ENCODE data around the gene TRIO.

TRIO gene

DNA sequence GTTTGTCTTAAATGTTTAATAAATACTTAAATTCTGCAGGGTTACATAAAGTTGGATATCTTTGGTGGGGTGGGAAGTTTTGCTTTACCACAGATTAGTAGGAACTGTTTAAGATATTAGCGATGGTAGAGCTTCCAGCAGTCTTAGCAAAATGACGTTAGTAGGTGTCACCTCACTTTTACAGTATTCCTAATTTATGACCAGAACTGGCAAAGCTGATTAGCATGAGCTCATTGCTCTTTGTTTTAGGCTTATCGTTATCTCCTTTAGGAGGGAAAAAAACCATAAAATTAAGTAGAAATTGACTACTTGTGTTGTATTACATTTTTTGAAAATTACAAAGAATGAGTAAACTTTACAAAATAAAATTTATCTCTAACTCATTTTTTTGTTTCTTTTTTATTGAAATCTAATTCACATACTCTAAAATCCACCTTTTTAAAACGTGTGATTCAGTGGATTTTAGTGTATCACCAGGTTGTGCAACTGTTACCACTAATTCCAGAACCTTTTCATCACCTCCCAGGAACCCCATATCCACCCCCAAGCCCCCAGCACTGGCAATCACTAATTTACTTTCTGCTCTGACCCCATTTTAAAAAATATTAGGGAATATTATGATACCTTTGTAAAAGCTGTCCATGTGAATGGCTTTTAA lies 129.5 kb downstream of the TRIO start:
- no peak for FAIRE-seq

DNA sequence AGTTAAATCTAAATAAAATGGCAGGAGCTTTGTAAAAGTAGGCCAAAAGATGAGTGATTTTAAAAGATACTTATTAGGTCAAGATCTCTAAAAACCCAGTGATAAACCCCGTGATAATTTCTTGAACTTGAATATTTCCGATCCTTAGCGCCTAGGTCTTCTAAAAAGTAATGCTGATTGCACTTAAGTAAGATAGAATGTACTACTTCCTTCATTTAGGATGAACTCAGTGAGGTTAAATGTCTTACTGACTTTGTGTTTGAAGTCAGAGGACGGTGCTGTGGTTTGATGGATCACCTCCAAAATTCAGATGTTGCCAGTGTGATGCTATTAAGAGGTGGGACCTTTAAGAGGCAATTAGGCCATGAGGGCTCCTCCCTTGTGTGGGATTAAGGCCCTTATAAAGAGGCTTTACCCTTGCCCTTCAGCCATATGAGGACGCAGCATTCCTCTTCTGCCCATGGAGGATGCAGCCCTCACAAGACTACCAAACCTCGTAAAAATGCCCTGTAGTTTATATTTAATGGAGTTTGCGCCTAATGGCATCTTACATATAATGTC lies 130.1 kb downstream of the TRIO start:
- FAIRE-seq = no peak

DNA sequence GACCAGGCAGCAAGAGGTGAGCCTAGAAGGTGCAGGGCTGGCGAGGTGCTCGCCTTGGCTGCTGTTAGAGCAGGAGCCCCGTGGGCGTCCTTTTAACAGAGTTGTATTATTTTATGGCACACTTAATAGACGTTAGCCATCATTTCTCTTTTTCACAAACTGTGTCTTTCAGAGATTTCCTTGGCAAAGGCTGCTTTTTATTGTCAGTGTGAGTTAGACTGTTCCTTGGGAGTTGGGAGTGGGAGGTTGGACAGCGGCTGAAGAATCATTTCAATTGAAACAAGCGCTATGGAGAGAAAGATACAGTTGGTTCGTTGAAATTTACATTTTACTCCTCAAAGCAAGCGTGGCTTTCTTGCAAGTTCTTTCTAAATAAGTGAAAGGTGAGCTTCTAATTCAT lies 133.2 kb downstream of the TRIO start:
- FAIRE-seq = no peak

DNA sequence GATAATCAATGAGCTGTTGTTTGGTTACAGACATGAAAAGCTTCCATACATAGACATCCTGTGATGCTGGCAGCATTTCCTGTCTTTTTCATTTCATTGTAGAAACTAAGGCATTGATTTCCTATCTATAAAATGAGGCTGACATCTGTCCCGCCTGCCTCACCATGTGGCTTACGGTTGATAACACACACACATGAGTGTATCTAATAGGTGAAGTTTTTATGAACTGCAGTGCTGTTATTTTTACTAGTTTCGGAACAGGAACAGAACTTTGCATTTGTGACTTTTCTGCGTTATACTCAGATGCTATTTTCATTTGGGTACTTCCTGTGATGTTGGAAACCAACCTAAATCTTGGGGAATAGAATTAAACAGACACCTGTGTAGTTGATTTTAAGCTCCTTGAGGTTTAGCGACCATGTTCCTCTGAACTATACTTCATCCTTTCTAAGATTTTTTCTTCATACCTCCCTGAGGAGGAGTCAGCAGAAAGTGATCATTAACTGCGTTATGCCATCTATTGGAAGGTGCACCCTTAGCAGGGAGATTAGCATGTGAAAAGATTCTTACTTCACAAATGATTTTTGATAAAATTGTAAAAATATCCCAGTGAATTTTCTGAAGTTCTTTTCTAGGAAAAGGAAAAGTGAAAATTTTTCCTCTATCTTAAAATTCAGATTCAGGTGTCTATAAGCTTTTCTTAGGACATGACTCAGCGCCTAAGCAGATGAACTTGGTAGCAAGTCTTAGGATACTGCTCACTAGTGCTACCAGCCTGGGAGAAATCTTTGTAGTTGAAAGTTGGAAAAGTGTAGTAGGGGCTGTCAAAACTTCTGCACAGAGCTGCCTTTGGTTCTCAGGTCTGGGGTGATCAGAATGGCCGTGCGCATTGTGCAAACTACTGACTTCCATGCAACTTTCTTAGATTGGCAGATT lies 134.5 kb downstream of the TRIO start:
- no peak for FAIRE-seq

DNA sequence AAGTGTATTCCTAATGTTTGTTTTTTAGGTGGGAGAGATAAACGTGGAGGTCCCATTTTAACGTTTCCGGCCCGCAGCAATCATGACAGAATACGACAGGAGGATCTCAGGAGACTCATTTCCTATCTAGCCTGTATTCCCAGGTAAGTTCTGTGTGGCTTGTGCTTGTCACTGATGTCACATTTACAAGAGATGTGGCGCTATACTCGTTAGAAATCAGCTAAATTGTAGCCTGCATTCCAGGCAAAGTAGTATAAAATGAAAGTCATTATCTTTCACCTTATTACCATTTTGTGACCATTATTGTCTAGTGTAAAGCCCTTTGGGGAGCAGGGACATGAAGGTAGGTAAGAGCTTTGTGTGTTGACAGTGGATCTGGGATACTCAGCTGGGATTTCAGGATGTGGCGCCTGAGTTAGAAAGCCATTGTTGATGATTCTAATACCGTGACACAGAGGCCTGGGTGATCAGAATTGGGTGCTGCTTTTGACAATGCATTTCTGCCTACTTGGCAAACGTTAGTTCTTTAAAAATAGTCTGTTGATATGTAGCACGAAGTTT lies 137.2 kb downstream of the TRIO start:
- FAIRE-seq = no peak

DNA sequence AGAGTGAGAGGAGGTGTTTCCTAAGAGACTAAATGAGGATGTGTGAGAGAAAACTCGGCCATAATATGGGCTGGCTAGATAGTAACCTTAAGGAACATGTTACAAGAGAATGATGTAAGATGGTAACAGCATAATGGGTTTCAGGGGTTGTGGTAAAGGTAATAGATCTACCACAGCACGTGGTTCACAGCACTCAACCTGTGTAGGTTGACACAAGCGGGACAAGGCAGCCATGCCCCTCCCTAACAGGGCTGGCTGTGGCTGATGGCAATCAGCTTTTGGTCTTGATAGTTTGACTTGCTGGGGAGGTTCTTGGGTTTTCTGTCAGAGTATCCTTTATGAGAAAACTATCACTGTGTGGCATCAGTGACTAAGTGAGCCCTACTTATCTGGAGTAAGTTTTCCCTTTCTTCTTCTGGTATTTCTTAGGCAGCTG lies 138.6 kb downstream of the TRIO start:
- no peak for FAIRE-seq

DNA sequence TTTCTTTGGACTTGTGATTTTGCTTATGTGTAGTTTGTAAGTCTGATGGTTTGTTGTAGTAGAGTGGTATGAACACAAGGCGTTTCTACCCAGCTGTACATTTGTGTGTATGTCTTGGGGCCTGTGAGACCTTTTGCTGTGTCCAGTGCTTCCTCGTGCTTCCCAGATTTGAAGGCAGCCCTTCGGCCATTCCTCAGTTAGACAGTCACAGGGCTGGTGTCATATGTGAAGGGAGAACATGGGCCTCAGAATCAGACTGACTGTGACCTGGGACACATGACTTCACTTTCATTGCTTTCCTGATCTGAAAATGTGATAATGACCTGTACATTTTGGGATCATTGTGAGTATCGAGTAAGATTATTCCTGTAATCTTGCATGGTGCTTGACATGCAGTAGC lies 140.0 kb downstream of the TRIO start:
- FAIRE-seq = no peak

DNA sequence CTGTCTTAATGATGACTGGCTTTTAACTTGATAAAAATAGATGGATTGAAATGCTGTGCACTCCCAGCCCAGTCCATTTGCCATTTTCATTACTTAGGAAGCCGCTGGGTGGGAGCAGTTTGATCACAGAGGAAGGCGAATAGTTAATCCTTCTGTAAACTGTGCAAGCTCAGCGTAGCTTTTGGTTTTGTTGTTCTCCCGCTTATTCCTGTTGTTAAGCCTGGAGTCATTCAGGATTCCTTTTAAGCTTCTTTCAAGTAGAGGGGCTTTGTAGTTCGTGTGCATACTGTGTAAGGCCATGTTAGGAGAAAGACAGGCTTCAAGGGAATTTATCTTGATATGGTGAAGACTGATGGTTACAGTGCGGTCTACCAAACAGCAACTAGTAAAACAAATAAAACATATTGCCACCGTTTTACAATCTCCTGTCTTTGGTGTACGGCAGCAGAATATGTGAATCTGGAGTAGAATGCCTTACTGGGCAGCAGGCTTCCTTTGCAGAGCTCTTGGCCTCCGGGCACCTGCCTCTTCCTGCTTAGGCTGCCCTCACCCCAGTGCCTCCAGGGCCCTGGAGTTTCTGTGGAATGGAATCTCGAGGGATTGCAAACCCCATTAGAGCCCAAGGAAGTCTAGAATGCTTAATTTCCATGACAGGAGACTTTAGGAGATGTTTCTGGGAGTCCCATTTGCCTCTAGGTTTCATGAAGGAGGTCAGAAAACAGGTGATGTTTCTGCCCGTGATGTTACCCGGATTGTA lies 141.4 kb downstream of the TRIO start:
- no peak for FAIRE-seq

DNA sequence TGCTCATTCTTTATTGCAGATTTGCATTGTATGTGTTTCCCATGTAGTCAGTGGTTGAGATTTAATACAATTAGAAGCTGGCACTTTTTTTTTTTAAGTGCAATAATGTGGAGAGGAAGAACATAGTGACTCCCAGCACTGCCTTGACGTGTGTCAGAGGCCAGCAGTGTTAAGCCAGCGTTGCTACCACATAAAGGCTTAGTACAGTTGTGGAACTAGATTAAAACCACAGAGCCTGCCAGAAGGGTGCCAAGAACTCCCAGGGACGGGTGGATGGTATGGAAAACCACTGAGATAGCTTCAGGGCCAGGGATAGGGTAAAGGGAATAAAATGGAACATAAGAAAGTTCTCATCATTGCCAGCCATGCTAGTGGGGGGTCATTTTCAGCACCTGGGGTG lies 142.9 kb downstream of the TRIO start:
- no peak for FAIRE-seq

DNA sequence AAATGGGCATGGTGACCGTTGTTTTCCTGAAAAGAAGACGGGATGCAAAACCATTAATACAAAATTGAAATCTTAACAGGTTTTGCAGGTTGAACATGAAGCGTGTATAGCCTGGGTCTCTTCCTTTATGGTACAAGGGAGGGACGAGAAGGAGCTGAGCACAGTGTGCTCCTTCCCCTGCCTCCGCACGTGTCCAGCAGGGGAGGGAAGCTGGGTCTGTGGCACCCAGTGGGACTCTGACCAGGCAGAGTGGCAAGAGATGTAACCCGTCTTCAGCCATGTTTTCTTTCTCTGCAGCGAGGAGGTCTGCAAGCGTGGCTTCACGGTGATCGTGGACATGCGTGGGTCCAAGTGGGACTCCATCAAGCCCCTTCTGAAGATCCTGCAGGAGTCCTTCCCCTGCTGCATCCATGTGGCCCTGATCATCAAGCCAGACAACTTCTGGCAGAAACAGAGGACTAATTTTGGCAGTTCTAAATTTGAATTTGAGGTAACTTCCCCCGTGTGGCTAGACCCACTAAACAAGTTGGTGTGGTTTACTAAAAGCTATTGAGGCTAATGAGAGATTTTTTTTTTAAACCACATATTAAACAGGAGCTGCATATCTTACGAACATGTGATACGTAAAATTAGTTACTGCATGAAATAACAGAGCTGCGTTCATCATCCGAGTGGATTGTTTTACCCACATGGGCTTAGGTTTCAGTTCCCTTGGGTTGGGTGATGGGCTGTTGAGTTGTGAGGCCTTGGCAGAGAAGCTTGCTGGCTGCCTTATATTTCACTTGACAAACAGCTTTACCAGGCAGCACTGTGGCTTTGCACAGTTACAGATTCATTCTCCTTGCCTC lies 143.7 kb downstream of the TRIO start:
- FAIRE-seq = no peak

DNA sequence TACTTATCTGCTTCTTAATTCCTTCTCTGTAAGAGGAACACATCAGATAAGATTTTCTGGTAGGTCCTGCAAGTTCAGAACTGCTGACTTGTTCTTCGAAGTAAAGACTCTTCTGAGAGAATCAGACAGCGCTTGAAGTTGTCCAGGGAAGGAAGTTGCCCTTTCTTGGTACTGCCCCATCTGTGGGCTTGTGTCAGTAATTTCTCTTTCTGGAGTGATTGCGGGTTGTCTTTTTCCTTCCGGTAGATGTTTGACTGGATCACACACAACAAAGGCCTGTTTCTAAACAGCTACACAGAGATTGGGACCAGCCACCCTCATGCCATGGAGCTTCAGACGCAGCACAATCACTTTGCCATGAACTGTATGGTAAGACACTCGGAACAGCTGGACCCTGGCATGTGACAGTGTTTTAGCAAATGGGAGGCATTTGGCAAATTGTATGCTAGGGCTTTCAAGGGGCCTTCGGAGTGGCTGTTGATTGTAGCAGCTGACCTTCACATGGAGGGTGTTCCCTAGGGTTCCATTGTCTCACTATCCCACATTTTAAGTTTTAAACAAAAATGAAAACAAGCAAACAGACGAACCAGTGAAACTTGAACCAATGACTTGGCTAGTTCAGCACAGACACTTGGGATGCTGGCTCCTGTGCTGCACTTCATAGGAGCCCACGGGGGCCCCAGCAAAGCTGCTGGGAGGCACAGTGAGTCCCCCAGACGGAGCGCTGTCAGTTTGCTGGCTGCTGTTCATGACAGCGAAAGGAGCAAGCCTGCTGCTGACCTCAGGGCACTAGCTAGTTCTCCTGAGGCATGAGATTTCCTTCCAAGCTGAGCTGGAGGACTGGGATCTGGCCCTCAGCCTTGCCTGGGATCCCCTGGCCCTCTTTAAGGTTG lies 149.9 kb downstream of the TRIO start:
- FAIRE-seq = no peak

DNA sequence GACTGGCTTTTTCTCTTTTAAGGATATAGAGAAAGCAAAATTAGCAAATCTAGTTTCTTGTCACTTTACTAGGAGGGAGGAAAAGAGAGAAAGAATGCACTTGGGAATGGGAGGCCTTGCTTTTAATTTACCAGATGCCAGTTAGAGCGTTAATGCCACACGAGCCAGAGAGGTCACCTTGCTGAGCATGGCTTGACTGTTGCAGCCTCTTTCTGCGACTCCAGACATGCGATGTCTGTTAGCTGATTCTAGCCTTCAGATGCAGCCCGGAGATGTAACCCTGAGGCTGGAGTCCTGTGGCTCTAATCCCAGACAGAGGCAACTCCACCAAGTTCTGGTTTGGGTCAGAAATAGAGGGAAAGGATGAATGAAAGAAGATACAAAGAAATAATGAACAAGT lies 152.5 kb downstream of the TRIO start:
- no peak for FAIRE-seq

DNA sequence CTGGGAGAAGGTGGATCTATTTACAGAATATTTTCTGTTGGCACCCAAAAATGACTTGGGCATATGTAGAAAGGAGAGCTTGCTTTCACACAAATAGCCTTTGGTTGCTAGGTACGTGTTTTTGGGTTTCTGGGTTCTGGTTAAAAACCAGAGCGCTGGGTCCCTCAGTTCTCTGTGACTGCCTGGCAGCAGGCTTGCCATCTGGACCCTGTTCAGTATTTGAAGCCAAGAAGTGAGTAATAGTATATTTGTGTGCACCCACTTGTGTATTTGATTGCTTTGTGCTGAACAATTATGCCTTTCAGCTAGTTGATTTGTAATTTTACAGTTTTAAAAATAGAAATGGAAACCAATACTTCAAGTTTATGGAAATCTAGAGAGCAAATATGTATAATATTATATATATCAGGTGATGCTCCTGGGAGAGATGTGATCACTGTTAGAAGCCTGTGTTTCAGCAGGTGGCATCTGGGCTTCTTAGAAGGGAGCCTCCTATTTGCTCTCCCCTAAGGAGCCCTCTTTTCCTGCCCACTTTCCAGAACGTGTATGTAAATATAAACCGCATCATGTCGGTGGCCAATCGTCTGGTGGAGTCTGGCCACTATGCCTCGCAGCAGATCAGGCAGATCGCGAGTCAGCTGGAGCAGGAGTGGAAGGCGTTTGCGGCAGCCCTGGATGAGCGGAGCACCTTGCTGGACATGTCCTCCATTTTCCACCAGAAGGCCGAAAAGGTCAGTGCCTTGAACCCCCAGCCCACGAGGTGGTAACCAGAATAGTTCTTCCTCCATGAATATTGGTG lies 153.6 kb downstream of the TRIO start:
- no peak for FAIRE-seq

DNA sequence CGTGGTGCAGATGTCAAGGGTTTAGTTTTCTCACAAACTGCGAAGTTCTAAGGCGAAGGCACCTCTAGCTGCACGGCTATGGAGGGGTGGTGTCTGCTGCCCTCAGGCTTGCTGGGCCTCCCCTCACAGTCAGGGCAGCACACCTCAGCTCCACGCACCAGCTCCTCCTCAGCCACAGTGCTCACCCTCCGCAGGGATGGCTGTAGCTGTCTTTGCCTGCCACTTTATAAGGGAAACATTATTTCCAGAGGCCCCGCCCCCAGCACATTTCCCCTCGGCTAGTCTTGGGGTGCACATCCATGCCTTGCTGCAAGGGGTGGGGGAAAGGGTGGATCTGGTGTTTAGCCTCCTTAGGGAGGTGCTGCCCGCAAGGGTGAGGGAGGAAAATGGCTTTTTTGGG lies 154.6 kb downstream of the TRIO start:
- FAIRE-seq = no peak

DNA sequence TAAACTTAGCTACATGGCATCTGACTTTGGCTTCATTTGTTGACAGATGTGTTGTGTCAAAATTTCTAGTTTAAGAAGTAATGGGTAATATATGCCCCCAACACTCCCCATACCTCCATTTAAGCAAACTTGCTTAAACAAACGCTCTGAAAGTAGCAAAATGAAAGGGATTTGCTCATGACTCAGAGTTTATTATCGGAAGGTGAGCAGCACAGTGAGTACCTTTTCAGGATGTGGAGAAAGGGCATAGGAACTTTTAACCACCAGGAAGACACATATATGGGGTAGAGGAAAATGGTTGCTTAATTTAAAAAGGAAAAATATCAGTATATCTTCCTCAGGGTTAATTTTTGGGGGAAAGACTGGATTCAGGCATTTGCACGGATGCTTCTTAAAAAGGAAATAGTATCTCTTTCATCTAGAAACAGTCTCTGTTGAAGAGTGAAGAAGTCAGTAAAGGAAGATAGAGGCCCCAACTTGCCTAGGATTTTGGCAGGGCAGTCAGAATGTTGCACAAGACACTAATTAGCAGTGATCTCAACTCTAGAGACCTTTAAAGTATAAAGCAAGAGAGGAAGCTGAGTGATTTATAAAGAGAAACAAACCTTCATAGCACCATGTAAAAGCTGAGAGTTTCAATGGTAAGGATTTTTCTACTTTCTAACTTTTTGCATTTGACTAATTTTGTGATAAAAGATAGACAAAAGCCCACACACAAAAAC lies 155.1 kb downstream of the TRIO start:
- FAIRE-seq = no peak

DNA sequence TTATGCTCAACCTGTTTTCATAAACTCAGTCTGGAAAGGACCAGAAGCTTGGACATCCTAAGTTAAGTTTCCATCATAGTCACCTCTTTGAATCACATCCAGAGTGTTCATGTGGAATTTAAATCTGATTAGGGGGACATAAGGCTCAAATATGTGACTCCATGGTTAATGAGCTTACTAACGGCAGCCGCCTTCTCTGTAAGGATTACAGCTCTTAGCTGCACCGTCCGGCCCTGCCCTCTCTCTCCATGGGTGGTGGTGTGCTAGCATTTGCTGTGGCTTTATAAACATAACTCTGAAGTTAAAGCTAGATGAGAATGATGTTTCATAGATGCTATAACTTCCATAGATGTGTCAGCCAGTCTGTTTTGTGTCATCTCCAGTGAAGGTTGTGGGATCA lies 156.5 kb downstream of the TRIO start:
- FAIRE-seq = no peak

DNA sequence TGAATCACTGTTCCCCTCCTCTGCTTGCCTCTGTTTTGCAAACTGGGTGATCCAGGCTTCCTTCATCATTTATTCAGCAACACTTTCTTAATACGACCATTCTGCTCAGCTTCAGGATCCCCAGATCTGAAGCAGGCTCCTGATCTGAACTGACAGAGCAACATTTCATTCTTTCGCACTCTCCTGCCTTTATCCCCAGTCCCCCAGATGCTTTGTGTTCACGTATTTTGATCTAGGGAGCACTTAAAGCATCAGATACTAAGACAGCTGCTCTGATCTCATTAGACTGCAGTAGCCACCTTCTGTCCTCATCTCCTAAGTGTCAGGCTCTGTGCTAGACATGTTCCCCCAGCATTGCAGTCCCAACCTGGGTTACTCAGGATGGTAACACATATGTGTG lies 158.0 kb downstream of the TRIO start:
- FAIRE-seq = no peak

DNA sequence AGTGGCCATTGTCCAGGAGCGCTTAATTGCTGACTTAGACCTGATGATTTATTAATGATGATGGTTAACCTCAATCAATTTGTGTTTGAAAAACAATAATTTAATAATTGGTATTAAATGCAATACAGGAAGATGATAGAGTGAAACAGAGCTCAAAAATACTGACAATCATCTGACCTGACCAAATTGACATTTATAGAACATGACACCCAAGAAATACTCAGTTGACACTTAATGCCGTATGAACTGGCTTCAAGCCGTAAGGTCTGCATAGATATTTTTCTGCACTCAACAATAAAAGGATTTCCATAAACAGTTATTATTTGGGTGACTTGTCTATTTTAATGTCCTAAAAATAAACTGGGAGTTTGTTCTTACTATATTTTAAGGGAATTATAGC lies 159.2 kb downstream of the TRIO start:
- FAIRE-seq = no peak

DNA sequence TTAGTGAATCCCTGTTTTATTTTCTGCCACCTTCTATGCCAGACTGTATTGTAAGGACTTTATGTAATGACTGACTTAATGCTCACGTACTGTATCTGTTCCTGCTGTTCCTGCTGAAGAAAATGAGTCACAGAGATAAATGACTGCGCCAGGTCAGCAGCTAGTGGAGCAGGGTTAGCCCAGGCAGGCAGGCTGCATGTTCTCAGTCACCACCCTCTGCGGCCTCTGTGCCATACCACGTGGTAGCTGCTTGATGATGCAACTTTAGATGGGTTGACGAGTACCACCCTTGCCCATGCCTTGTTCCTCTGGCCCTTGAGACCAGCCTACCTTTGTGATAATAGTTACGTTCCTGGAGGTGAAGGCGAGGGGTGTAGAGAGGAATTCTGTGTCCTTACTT lies 161.9 kb downstream of the TRIO start:
- FAIRE-seq = no peak

Data from A204.1 (cell line).